OCI-LY7 (cell line): ENCODE results near the gene EPHA3.

Experiments used
- EZH2phosphoT487 ChIP-seq: fragments of 200-600 bp; sonication (generic); IDR thresholded peaks from 2 replicates; pipeline ENCODE4 v1.6.1; 2018; ENCODE audit warnings: low read depth, borderline replicate concordance, mild to moderate bottlenecking, mixed run types, antibody characterized with exemption, low read length, moderate library complexity, mixed read lengths
- TF ChIP-seq, protein P1 (sequence below): fragments of 200-600 bp; sonication (generic); conservative IDR thresholded peaks from 2 replicates; pipeline ENCODE4 v1.5.1; 2014; ENCODE audit warnings: mild to moderate bottlenecking, antibody characterized with exemption, low read length, moderate library complexity, mixed read lengths

DNA sequence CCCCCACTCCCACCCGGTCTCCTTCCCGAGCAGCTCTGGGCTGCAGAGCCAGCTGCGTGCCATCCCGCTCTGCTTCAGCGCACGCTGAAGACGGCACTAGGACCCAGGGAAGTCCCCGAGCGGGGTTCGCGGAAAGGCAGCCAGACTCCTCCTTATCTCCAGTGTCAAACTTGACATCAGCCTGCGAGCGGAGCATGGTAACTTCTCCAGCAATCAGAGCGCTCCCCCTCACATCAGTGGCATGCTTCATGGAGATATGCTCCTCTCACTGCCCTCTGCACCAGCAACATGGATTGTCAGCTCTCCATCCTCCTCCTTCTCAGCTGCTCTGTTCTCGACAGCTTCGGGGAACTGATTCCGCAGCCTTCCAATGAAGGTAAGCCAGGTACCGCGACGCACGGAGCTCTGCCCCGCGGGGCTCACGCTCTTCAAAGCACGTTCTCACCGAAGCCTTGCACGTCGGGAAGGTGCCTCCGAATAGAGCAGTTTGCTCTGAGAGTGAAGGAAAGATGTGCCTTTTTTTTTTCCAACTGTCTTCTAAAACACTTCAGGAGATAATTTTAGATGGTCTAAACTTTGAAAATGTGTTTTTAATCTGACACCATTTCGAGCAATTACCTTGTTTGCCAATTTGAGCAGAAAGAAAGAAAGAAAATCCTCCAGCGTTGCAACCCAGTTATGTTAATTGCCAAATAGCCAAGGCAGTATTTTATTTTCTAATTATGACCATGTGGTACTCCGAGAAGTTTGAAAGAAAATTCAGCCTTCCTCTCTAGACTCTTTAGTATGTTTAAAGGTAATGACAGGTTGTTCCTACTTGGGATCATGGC lies at the start of gene EPHA3:
- TF ChIP-seq, protein P1, sequence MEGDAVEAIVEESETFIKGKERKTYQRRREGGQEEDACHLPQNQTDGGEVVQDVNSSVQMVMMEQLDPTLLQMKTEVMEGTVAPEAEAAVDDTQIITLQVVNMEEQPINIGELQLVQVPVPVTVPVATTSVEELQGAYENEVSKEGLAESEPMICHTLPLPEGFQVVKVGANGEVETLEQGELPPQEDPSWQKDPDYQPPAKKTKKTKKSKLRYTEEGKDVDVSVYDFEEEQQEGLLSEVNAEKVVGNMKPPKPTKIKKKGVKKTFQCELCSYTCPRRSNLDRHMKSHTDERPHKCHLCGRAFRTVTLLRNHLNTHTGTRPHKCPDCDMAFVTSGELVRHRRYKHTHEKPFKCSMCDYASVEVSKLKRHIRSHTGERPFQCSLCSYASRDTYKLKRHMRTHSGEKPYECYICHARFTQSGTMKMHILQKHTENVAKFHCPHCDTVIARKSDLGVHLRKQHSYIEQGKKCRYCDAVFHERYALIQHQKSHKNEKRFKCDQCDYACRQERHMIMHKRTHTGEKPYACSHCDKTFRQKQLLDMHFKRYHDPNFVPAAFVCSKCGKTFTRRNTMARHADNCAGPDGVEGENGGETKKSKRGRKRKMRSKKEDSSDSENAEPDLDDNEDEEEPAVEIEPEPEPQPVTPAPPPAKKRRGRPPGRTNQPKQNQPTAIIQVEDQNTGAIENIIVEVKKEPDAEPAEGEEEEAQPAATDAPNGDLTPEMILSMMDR = no peak
- no peak for TF ChIP-seq EZH2phosphoT487
